Kidney glomerular epithelial cell (primary cell): ENCODE results near the gene PPA2.
"Not testable (repeated sequence)": the region's sequence is repeated elsewhere in the genome, so short reads cannot be mapped to it uniquely, and the experiment has no call there.

Experiments
- DNase-seq: peaks from one replicate; lab custom pipeline; 2025; lab: John Stamatoyannopoulos, UW

Gene PPA2

DNA sequence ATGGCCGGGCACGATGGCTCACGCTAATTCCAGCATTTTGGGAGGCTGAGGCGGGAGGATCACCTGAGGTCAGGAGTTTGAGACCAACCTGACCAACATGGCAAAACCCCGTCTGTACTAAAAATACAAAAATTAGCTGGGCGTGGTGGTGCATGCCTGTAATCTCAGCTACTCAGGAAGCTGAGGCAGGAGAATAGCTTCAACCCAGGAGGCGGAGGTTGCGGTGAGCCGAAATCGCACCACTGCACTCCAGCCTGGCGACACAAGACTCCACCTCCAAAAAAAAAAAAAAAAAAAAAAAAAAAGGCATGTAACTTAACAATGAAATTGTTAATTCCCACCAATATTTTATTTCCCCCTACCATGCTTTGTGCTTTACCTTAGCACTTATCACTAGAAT is 15.3 kb downstream of the PPA2 start:
- not testable (repeated sequence) for DNase-seq

DNA sequence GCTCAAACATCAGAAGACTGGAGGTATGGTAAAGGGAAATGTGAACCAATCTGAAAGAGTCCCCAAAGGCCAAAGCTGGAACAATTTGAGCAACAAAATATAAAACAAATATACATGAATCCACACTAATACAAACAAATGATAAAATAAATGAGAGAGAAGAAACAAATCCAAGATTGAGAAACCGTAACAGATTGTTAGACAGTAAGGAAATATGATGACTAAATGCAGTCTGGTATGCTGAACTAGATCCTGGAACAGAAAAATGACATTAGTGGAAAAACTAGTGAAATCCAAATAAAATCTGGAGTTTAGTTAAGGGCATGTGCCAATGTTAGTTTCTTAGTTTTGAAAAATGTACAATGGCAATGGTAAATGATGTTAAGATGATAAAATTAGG is 15.9 kb downstream of the PPA2 start:
- no peak for DNase-seq

DNA sequence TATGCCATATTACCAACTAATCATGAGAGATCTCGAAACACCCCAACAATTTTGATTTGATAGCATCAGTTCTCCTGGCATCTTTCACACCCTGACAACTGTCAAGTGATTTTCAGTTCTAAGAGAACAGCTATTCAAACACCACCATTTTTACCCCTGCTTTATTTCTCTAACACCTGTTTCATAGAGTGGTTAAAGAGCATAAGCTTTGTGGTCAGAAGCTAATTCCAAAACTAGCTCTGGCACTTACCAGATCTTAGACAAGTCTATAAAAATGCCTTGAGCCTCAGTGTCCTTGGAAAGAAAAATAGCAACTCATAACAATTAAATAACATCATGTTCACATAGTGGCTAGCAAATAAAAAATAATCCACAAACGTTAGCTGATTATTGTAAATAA is 17.9 kb downstream of the PPA2 start:
- DNase-seq = no peak

DNA sequence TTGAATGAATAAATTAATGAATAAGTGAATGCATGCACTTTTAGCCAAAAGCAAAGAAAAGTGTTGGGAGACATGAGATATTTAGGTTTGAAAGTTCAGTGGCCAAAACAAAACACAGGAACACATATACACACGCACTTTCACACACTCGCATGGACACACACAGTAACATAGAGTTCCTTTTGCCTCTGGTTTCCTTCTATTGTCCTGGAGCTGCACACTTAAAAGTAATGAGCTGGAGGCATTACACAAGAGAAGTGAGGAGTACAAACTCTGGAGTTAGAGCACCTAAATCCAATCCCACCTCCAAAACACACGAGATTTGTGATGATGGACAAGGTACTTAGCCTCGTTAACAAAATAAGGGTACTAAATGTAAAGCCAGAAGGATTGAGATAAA is 18.7 kb downstream of the PPA2 start:
- DNase-seq = no peak

DNA sequence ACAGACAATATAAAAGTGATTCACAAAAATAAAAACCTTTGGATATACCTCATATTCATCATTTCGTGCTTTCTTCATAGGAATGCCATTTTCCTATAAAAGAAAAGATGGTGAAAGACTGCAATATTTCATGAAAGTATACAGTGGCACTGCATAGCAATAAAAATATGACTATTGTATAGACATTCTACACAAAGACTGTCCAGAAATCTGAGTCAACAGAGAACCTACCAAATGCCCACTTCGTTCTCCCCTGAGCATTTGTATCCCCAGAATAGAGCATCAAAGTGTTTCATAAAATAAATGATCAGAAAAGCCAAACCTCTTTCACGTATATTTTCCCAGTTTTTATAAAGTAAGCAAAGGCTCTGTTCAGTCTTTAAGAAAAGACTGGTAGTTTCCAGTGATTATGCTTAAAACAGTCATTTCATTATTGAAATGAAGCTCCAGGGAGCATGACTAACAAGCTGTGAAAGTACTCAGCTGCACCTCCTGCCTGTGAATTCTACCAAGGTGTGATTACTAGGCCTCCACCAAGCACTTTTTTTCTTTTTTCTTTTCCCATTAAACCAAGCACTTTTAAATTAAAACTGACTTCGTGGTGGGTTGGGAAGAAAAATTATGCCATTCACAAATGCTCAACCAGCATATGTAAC is 20.2 kb downstream of the PPA2 start:
- DNase-seq = no peak

DNA sequence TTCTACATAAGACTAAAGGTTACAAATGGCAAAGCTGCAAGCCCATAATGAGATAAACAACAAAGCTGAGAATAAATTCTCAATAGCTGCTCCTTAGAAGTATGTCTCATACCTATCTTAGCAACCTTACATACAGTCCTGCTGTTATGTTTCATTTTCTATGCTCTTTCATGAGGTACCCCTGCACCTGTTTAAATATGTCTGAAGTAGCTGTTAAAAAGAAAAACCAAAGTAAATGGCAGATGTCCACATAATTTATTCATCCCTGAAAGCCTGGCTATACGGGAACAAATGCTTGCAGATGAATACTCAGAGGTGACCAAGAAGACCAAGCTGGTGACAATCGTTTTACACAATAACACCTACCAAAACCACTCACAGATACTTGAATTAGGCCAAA is 22.5 kb downstream of the PPA2 start:
- no peak for DNase-seq

DNA sequence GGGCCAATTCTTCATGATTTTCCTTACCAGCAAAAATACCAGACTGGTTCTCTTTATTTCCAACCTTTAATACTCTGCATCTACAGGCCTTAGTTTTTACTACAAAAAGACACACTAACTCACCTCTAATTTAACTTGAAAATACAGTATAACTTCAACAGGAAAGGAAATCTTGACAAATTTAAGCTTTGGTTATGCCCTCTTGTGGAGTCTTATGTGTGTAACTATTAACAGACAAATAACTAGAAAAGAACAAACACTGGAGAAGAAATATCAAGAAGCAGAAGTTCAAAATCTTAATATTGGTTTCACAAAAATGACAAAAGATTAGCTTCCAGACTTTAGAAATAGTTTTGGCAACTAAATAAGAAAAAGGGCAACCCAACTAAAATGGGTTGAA is 33.0 kb downstream of the PPA2 start:
- DNase-seq = no peak

DNA sequence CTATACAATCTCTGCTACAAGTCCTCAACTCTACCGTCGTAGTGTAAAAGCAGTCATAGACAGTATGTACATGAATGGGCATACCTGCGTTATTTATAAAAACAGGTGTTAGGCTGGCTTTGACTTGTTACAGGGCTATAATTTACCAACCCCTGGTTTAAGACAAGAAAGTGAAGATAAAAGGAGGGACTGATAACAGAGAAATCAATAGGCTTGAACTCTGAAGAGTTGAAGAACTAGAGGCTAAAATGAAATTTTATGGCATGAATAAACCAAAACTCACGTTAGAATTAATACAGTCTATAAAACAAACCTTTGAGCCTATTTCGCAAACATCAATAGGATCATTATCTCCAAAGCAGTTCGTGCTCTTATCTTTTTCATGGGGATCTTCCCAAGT is 36.2 kb downstream of the PPA2 start:
- no peak for DNase-seq

DNA sequence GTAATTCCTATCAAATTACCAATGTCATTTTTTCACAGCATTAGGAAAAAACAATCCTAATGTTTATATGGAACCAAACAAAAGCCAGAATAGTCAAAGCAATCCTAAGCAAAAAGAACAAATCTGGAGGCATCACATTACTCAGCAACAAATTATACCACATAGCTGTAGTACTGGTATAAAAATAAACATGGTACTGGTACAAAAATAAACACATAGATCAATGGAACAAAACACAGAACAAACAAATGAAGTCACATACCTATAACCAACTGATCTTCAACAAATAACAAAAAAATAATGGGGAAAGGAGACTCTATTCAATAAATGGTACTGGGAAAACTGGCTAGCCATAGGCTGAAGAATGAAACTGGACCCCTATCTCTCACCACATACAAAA is 37.4 kb downstream of the PPA2 start:
- DNase-seq = no peak

DNA sequence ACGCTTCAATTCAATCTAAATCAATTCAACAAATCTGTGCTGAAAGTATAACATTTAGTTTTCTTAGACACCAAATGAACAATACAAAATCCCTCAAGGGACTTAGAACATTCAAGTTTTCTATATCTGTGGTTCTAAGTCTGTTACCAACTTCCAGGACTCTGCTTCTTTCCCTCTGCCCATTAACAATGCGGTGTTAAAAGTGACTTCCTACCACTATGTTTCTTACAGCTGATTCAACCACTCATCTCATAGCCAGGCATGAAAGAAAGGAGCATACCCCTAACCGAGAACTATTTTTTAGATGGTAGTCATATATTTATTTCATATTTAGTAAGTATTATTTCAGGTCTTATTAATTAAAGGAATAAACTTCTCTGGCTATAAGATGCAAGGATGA is 38.9 kb downstream of the PPA2 start:
- DNase-seq = no peak

DNA sequence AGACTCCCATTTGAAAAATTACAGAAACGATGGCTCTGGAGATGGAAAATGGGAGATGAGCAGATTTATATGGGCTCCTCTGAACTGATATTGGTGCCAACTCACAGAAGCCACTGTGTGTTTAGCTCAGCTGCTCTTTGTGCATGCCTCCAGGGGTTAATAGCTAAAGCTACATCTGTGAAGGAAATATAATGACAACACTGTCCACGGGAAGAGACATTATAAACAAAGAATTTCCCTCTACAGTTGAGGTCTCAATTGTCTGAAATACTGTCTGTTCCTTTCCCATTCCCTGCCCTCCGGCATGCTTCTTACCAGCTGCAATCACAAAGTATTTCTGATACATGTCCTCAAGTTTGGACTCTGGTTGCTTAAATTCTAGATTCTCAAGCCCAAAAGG is 40.4 kb downstream of the PPA2 start:
- no peak for DNase-seq

DNA sequence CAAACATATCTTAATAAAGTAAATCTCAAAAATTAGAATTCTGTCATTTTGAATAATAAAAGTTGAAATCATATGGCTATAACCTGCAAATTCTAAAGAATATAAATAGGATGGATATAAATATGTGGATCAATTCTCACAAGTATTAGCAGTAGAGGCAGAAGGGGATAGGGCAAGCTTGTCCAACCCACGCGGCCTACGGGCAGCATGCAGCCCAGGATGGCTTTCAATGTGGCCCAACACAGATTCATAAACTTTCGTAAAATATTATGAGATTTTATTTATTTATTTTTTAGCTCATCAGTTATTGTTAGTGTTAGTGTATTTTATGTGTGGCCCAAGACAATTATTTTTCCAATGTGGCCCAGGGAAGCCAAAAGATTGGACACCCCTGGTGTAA is 41.4 kb downstream of the PPA2 start:
- DNase-seq = no peak

DNA sequence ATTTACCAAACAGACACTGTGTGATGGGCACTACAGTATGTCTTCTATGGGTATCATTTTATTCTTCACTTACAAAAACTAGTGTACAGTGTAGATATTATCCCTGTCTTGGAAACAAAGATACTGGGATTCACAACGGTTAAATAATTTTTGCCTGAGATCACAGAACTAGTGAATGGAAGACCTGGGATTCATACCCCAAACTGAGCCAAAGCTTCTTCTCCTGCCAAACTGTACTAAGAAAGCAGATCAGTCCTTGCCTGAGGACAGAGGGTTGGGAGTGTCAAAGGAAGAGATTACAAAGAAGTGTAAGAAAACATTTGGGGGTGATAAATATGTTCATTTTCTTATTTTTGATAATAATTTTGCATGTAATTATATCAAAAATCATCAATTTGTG is 43.1 kb downstream of the PPA2 start:
- no peak for DNase-seq

DNA sequence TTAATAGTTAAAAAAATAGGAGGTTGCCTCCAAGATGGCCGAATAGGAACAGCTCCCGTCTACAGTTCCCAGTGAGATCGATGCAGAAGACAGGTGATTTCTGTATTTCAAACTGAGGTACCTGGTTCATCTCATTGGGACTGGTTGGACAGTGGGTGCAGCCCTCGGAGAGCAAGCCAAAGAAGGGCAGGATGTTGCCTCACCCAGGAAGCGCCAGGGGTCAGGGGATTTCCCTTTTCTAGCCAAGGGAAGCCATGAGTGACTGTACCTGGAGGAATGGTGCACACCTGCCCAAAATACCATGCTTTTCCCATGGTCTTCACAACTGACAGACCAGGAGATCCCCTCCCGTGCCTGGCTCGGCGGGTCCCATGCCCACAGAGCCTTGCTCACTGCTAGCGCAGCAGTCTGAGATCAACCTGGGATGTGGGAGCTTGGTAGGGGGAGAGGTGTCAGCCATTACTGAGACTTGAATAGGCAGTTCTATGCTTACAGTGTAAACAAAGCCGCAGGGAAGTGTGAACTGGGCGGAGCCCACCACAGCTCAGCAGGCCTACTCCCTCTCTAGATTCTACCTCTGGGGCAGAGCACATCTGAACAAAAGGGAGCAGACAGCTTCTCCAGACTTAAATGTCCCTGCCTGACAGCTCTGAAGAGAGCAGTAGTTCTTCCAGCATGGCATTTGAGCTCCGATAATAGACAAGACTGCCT is 47.5 kb downstream of the PPA2 start:
- DNase-seq = no peak

DNA sequence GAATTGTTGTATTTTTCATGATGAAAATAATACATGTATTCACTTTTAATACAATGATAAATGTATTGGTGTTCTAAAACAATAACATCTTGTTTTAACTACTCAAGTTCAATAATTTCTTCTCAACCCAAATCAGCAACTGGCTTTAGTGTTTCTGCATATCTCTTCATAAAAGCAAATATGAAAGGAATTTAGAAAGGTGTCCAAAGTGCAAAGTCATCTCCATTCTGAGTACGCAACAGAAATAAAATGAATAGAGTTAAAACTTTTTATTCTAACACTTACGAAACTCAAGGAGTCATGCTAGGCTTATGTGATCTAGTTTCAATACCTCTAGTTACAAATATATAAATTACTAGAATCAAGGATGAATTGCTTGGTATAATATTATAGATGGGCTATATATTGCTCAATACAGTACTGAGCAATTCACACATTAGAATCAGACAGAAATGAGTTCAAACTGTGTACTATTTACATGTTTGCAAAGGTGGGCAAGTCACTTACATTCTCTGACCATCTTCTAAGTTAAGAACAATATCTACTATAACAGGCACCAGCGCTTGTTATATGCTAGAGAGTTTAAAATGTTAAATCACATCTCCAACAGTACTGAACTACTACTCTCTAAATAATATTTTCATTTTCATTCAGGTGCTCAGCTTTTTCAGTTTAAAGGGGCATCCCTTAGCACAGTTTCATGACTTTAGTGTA is 51.5 kb downstream of the PPA2 start:
- no peak for DNase-seq

DNA sequence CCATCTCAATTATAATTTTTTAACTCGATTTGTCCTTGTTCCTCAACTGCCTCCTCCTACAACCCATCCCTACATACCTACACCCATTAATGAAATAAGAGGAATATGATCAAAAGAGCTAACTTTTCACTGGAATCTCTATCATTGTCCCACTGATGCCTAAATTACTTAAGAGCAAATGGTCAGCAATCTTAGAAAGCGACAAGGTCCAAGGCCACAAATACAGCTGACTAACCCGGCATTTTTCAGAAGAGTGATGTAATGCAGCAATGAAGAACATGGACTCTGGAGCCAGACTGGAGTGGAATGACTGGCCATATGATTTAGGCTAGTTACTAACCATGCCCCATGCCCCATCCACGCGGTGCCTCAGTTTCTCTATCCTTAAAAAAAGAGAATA is 56.2 kb downstream of the PPA2 start:
- DNase-seq = no peak

DNA sequence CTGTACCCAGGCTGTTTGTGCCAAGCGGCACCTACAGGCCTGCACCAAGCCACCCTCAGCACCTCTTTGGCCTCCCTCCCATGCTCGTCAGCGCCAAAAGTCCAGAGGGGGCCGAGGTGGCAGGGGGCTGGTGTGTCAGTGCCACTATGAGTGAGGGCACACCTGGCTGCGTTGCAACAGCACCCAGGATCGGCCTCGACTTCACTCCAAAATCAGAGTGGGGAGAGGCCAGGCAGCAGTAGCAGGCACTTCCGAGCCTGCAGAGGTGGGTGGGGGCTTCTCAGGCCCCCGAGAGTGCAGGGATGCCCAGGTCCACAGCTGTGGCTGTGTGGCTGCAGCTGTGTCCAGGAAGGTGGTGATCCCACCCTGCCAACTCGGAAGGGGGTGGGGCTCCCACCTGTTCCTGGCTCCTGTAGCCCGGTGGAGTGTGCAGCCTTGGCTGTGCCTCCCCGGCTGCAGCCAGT is 58.5 kb downstream of the PPA2 start:
- DNase-seq = no peak

DNA sequence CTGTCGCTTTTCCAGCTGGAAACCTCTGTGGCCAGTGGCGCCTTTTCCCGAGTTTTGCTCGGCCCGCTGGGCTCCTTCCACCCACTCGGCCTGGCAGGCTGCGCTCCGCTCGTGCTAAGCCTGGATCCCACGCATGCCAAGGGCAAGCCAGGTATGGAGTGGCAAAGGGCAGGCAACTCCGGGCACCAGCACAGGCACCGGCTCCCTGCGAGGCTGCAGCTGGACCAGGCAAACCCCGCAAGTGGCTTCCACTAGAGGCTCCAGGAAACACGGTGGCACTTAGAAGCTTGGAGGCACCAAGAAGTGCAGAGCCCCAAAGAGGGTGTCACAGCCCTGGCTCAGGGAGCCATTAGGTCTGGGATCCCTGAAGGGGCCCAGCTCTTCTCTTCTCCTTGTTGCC is 59.5 kb downstream of the PPA2 start:
- no peak for DNase-seq

DNA sequence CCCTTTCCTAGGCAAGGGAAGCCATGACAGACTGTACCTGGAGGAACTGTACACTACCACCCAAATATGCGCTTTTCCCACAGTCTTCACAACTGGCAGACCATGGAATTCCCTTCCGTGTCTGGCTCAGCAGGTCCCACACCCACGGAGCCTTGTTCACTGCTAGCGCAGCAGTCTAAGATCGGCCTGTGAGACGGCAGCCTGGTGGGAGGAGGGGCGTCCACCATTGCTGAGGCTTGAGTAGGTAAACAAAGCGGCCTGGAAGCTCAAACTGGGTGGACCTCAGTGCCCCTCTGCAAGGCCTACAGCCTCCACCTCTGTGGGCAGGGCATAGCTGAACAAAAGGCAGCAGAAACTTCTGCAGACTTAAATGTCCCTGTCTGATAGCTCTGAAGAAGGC is 64.7 kb downstream of the PPA2 start:
- not testable (repeated sequence) for DNase-seq

DNA sequence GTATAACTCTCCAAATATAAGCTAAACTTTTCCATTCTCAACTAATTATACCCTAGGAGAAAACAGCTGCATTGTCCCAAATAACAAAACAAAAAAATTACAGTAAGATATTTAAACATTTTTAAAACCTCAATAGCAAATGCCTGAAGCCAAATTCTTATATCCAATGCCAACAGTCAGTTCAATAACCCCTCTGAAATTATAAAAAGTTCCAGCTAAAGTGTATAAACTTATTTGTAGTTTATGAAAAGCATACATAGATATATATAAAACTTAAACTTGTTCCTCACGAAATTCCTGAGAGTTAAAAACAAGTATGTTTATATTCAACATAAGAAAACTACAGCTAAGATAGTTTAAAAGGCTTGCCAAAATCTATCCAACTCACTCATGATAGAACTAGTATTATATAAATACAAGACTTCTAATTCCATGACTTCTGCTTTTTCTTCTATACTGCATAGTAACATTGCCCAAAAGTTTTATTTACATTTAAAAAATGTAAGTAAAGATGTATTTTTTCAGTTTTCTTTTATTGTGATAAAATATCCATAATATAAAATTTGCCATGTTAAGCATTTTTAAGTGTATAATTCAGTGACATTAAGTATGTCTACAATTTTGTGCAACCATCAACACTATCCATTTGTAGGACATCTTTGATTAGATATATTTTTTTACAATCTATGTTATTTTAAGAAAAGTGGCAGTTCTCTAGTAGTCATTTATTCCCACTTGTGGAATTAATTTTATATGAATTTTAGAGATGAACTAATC is 72.8 kb downstream of the PPA2 start:
- DNase-seq = no peak

DNA sequence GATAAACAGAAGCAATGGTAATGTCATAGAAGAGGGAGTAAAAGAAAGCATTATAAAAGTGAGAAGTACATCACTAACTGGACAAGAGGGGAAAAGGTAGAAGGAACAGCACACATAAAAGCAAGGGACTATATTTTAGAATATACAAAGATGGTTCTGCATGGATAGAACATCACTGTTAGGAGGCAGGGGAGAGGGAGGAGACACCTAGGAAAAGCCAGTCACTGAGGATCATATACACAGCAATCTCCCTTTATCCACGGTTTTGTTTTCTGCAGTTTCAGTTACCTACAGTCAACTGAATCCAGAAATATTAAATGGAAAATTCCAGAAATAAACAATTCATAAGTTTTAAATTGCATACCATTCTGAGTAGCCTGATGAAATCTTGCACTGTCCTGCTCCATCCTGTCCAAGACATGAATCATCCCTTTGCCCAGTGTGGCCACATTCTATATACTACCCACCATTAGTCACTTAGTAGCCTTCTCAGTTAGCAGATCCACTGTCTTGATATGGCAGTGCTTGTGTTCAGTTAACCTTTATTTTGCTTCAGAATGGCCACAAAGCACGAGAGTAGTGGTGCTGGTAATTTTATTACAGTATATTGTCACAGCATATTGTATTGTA is 74.2 kb downstream of the PPA2 start:
- DNase-seq = peak; percentile 31

DNA sequence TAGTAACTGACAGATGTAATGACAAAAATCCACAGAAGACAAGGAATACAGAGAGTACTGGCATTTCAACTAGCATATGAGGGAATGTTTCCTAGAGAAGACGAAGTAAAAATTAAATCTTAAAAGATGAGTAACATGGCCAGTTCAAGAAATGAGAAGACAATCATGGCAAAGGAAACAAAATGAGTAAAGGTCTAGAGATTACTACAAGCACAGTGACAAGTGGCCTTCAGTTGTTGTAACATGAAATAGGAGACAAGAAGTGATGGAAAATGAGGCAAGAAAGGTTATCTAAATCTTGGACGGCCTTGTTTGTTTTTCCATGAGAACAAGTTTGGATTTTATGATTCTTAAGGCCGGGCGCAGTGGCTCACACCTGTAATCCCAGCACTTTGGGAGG is 81.0 kb downstream of the PPA2 start:
- DNase-seq = no peak
